H1 (cell line): ENCODE measurements around the gene PARD3. TPM values are rescaled to one million over a fixed set of nuclear protein-coding genes. Genes with fewer than 3 reads are reported as not detected.

ENCODE experiments used
- CTCF ChIA-PET: fragments of 300-600 bp; sonication (Branson Sonifier 250); formaldehyde crosslinking; loops from one replicate; lab custom pipeline; 2021; ENCODE audit not compliant: partially characterized antibody; lab: Charles Lee
- POLR2A ChIA-PET: fragments of 300-600 bp; sonication (Branson Sonifier 250); formaldehyde crosslinking; loops from one replicate; lab custom pipeline; 2021; ENCODE audit warnings: inconsistent platforms; ENCODE audit not compliant: partially characterized antibody; lab: Charles Lee
- DNase-seq, 2 experiments: peaks; one replicate each; pipeline versions ENCODE4 v3.0.0 to v3.0.0-alpha.2; 2010 to 2022; ENCODE audit warnings: low spot score in 2 of 2, low read depth in 1 of 2, mixed read lengths in 1 of 2
- FAIRE-seq: peaks from 2 replicates; lab custom pipeline; 2011; peaks lifted over from hg19 to GRCh38; lab: Jason Lieb, UNC
- H2AFZ ChIP-seq: 2 replicates; pipeline ENCODE4 v1.8.1; 2012; ENCODE audit warnings: low read length, inconsistent platforms
- H2AK5ac ChIP-seq: 2 replicates; pipeline ENCODE4 v1.6.1; 2013; ENCODE audit warnings: low read depth, low read length
- H2BK120ac ChIP-seq: replicated peaks from 2 replicates; pipeline ENCODE3; 2013; ENCODE audit warnings: low read depth, low read length, inconsistent platforms
- H2BK12ac ChIP-seq: 2 replicates; pipeline ENCODE4 v1.6.1; 2013; ENCODE audit warnings: low read depth, low read length
- H2BK15ac ChIP-seq: 2 replicates; pipeline ENCODE4 v1.6.1; 2013; ENCODE audit warnings: low read length
- H2BK20ac ChIP-seq: 2 replicates; pipeline ENCODE4 v1.6.1; 2013; ENCODE audit warnings: low read length
- H2BK5ac ChIP-seq: 2 replicates; pipeline ENCODE4 v1.6.1; 2013; ENCODE audit warnings: low read depth, low read length
- H3K14ac ChIP-seq: 2 replicates; pipeline ENCODE4 v1.6.1; 2013; ENCODE audit warnings: inconsistent platforms; ENCODE audit not compliant: insufficient read length
- H3K18ac ChIP-seq: 2 replicates; pipeline ENCODE4 v1.6.1; 2013; ENCODE audit warnings: low read length; ENCODE audit errors: extremely low read depth
- H3K23ac ChIP-seq: 2 replicates; pipeline ENCODE4 v1.6.1; 2013; ENCODE audit warnings: inconsistent platforms; ENCODE audit not compliant: insufficient read length
- H3K23me2 ChIP-seq: 2 replicates; pipeline ENCODE4 v1.6.1; 2013; ENCODE audit warnings: low read depth, low read length
- H3K27ac ChIP-seq: 2 replicates; pipeline ENCODE4 v1.6.1; 2011; ENCODE audit warnings: low read depth, low read length, inconsistent platforms
- H3K27me3 ChIP-seq, 4 experiments: replicated peaks in 1 of 4; 1 replicate in 1 of 4; 2 replicates in 3 of 4; pipeline versions ENCODE4 v1.6.1 to v1.8.1; 2011 to 2013; ENCODE audit warnings: low read length in 3 of 4, mild to moderate bottlenecking in 3 of 4, inconsistent platforms in 2 of 4, mixed read lengths in 2 of 4, moderate library complexity in 1 of 4; ENCODE audit not compliant: control insufficient read depth in 3 of 4, insufficient read depth in 3 of 4; ENCODE audit errors: extremely low read depth in 1 of 4
- H3K36me3 ChIP-seq, 4 experiments: 2 replicates each; pipeline versions ENCODE4 v1.6.1 to v1.8.1; 2011 to 2013; ENCODE audit warnings: mild to moderate bottlenecking in 4 of 4, low read length in 3 of 4, moderate library complexity in 2 of 4, control low read depth in 1 of 4, inconsistent platforms in 1 of 4; ENCODE audit not compliant: insufficient read depth in 4 of 4, control insufficient read depth in 2 of 4
- H3K4ac ChIP-seq: replicated peaks from 2 replicates; pipeline ENCODE3; 2013; ENCODE audit warnings: low read length, low read depth, mixed read lengths, inconsistent platforms; ENCODE audit not compliant: insufficient read length
- H3K4me1 ChIP-seq, 4 experiments: replicated peaks in 1 of 4; 1 replicate in 1 of 4; 2 replicates in 3 of 4; pipeline versions ENCODE4 v1.6.1 to v1.8.1; 2011 to 2013; ENCODE audit warnings: low read length in 3 of 4, inconsistent platforms in 2 of 4, mixed read lengths in 1 of 4; ENCODE audit not compliant: insufficient read depth in 4 of 4, control insufficient read depth in 3 of 4
- H3K4me2 ChIP-seq, 2 experiments: 2 replicates each; pipeline versions ENCODE4 v1.6.1 to v1.8.1; 2011 to 2013; ENCODE audit warnings: low read depth in 2 of 2, low read length in 2 of 2, control low read depth in 1 of 2, inconsistent platforms in 1 of 2, mild to moderate bottlenecking in 1 of 2; ENCODE audit not compliant: insufficient read depth in 1 of 2
- H3K4me3 ChIP-seq, 4 experiments: fragments of 200-600, 300-600 bp in 1 of 4; sonication (generic), shearing (Covaris generic), sonication (Bioruptor Twin) in 1 of 4; 2 replicates each; pipeline versions ENCODE4 v1.5.1 to v1.8.1; 2011 to 2016; ENCODE audit warnings: low read length in 4 of 4, low read depth in 3 of 4, control low read depth in 2 of 4, inconsistent platforms in 2 of 4, mild to moderate bottlenecking in 2 of 4, mixed read lengths in 1 of 4, moderate library complexity in 1 of 4; ENCODE audit not compliant: insufficient read depth in 2 of 4; ENCODE audit errors: extremely low read depth in 1 of 4
- H3K56ac ChIP-seq: replicated peaks from 2 replicates; pipeline ENCODE3; 2013; ENCODE audit warnings: low read depth, mild to moderate bottlenecking, mixed read lengths, low read length, inconsistent platforms; ENCODE audit not compliant: insufficient read length
- H3K79me1 ChIP-seq: 2 replicates; pipeline ENCODE4 v1.6.1; 2013; ENCODE audit warnings: low read depth, low read length, control low read depth
- H3K79me2 ChIP-seq, 2 experiments: 2 replicates each; pipeline versions ENCODE4 v1.6.1 to v1.8.1; 2012 to 2013; ENCODE audit warnings: low read length in 2 of 2, mild to moderate bottlenecking in 2 of 2, inconsistent platforms in 1 of 2; ENCODE audit not compliant: insufficient read depth in 2 of 2, control insufficient read depth in 1 of 2
- H3K9ac ChIP-seq, 4 experiments: replicated peaks in 1 of 4; 1 replicate in 1 of 4; 2 replicates in 3 of 4; pipeline versions ENCODE4 v1.6.1 to v1.8.1; 2011 to 2013; ENCODE audit warnings: low read depth in 3 of 4, low read length in 3 of 4, control low read depth in 2 of 4, mild to moderate bottlenecking in 2 of 4, moderate library complexity in 2 of 4, inconsistent platforms in 1 of 4; ENCODE audit errors: extremely low read depth in 1 of 4
- H3K9me3 ChIP-seq, 2 experiments: 2 replicates each; pipeline versions ENCODE4 v1.6.1 to v1.8.1; 2012 to 2013; ENCODE audit warnings: mild to moderate bottlenecking in 2 of 2, moderate library complexity in 2 of 2, control low read depth in 1 of 2, inconsistent platforms in 1 of 2, low read depth in 1 of 2, low read length in 1 of 2, mixed read lengths in 1 of 2; ENCODE audit not compliant: insufficient read depth in 2 of 2
- H4K20me1 ChIP-seq, 2 experiments: replicated peaks in 1 of 2; 2 replicates each; pipeline versions ENCODE3 to v1.8.1; 2011 to 2013; ENCODE audit warnings: inconsistent platforms in 2 of 2, low read length in 2 of 2, mild to moderate bottlenecking in 1 of 2; ENCODE audit not compliant: insufficient read depth in 2 of 2, control insufficient read depth in 1 of 2
- H4K5ac ChIP-seq: 2 replicates; pipeline ENCODE4 v1.6.1; 2013; ENCODE audit warnings: low read length, low read depth, mixed read lengths, inconsistent platforms; ENCODE audit not compliant: insufficient read length
- H4K8ac ChIP-seq: 2 replicates; pipeline ENCODE4 v1.8.0; 2013; ENCODE audit warnings: mild to moderate bottlenecking, moderate library complexity, low read length, inconsistent platforms; ENCODE audit not compliant: insufficient read depth; ENCODE audit errors: extremely low read depth
- H4K91ac ChIP-seq: replicated peaks from 2 replicates; pipeline ENCODE3; 2013; ENCODE audit warnings: low read length, mixed read lengths, inconsistent platforms; ENCODE audit not compliant: insufficient read length
- ATF2 ChIP-seq: IDR thresholded peaks from 2 replicates; pipeline ENCODE4 v1.6.1; 2012; ENCODE audit warnings: low read length, inconsistent platforms
- BCL11A ChIP-seq, 2 experiments: IDR thresholded peaks; one replicate each; pipeline ENCODE4 v1.6.1; 2011; ENCODE audit warnings: low read depth in 2 of 2, low read length in 2 of 2, mild to moderate bottlenecking in 2 of 2
- CHD1 ChIP-seq: IDR thresholded peaks from 2 replicates; pipeline ENCODE4 v1.6.1; 2012; ENCODE audit warnings: low read depth, low read length, improper control_type of control experiment
- JUN ChIP-seq: IDR thresholded peaks from 2 replicates; pipeline ENCODE4 v1.6.1; 2011; ENCODE audit warnings: low read depth, mild to moderate bottlenecking, improper control_type of control experiment, low read length
- NRF1 ChIP-seq: IDR thresholded peaks from 2 replicates; pipeline ENCODE4 v1.6.1; 2011; ENCODE audit warnings: mild to moderate bottlenecking, low read depth, low read length, improper control_type of control experiment
- PHF8 ChIP-seq: fragments of 200-600 bp; sonication (generic); conservative IDR thresholded peaks from 2 replicates; pipeline ENCODE4 v1.7.1; 2012; ENCODE audit warnings: low read depth, mild to moderate bottlenecking, inconsistent platforms, low read length, moderate library complexity
- SAP30 ChIP-seq: fragments of 300-600 bp; sonication (generic); IDR thresholded peaks from 2 replicates; pipeline ENCODE4 v1.7.1; 2012; ENCODE audit warnings: low read length, moderate library complexity, mild to moderate bottlenecking, inconsistent platforms; ENCODE audit not compliant: insufficient read depth, insufficient replicate concordance
- SIN3A ChIP-seq, 2 experiments: IDR thresholded peaks in 1 of 2; conservative IDR thresholded peaks in 1 of 2; 2 replicates each; pipeline ENCODE4 v1.6.1; 2011 to 2012; ENCODE audit warnings: low read length in 2 of 2, improper control_type of control experiment in 1 of 2, low read depth in 1 of 2, mild to moderate bottlenecking in 1 of 2
- TCF12 ChIP-seq: IDR thresholded peaks from 2 replicates; pipeline ENCODE4 v1.6.1; 2011; ENCODE audit warnings: low read depth, mild to moderate bottlenecking, low read length
- WGBS, 2 experiments: shearing (Covaris generic) in 1 of 2; methylation state at CpG; one replicate each; pipeline versions ENCODE4 v1.1.6 to v1.1.7; 2013 to 2015; ENCODE audit warnings: low lambda C conversion rate in 2 of 2, mixed read lengths in 2 of 2, inconsistent platforms in 1 of 2, low coverage in 1 of 2, missing lambda C conversion rate in 1 of 2; ENCODE audit not compliant: insufficient replicate concordance in 2 of 2, insufficient coverage in 1 of 2, insufficient read length in 1 of 2; ENCODE audit errors: extremely low coverage in 1 of 2, missing lambda C conversion rate in 1 of 2; 5-methylcytosine and 5-hydroxymethylcytosine counted together
- polyA plus RNA-seq, 7 experiments: library from polyadenylated mRNA; depleted of rRNA in 3 of 7; stranded (reverse) in 5 of 7; unstranded in 2 of 7; fragments of >200 nt in 5 of 7; fragments of 200-250 nt in 2 of 7; gene quantifications; 1 replicate in 5 of 7; 2 replicates in 1 of 7; 4 replicates in 1 of 7; pipeline versions ENCODE4 v1.2.1 to v1.2.3, GENCODE V29; 2011 to 2013; ENCODE audit warnings: missing spikeins in 2 of 7, mixed read lengths in 2 of 7
- total RNA-seq: library from RNA; stranded (reverse); fragmentation: NEBNext Ultra II Directional; extraction: Animal tissue kit (Norgen Biotek cat#: 25700); gene quantifications from 2 replicates; pipeline ENCODE4 v1.2.1, GENCODE V29; 2021
- TF ChIP-seq, protein P1 (sequence below): IDR thresholded peaks from 2 replicates; pipeline ENCODE4 v1.6.1; 2012; ENCODE audit warnings: inconsistent platforms
- TF ChIP-seq, protein P2 (sequence below): IDR thresholded peaks from 2 replicates; pipeline ENCODE4 v1.6.1; 2011; ENCODE audit warnings: low read depth, mild to moderate bottlenecking, low read length; ENCODE audit not compliant: insufficient read depth

PARD3 gene
- total and polyA plus RNA-seq, 2 of the 8 experiments (the other 6 are each of a cell fraction or from before 2014, with no cell fraction given) = 19.7 to 49.1 TPM

- Histone ChIP-seq H3K4me3 (no peak overlapping the region), H3K23ac (no peak overlapping the region), H3K56ac (no peak overlapping the region), H3K27me3 (no peaks in the 10 kb centered on the region), H2AFZ (no peak overlapping the region), H3K79me2 (no peaks in the 10 kb centered on the region), H3K4me2 (no peak overlapping the region), H3K4me1 (no peaks in the 10 kb centered on the region; a peak in 3 of 7 replicates), H3K18ac (no peak overlapping the region), H3K4ac (no peak overlapping the region), H2BK20ac (no peak overlapping the region), H3K14ac (no peak overlapping the region), H2BK12ac (no peak overlapping the region), H4K20me1 (no peaks in the 10 kb centered on the region), H3K23me2 (no peaks in the 10 kb centered on the region), H4K5ac (no peak overlapping the region), H2AK5ac (no peak overlapping the region), H3K9me3 (no peaks in the 10 kb centered on the region), H4K91ac (no peak overlapping the region), H2BK120ac (no peak overlapping the region), H3K79me1 (no peaks in the 10 kb centered on the region), H2BK5ac (no peak overlapping the region), H2BK15ac (no peak overlapping the region), H4K8ac (no peak overlapping the region), H3K36me3 (no peaks in the 10 kb centered on the region), H3K27ac (0 out of 2 replicates have a peak overlapping the region, but pooled peaks have one; percentile 3), H3K9ac (no peak overlapping the region)
- FAIRE-seq = no peak
- POLR2A ChIA-PET = no interaction called here
- 88% methylated on average over 7 of the region's 7 CpGs; no CpG with 5 or more reads in 1 of the 2 experiments for WGBS, 2 experiments
- no peak for DNase-seq
- CTCF ChIA-PET = no interaction called here
- TF ChIP-seq SAP30 = no peak
- TF ChIP-seq PHF8 = no peak
- TF ChIP-seq, protein P1, sequence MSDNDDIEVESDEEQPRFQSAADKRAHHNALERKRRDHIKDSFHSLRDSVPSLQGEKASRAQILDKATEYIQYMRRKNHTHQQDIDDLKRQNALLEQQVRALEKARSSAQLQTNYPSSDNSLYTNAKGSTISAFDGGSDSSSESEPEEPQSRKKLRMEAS = no peak
- no peak for TF ChIP-seq NRF1
- no peak for TF ChIP-seq CHD1
- no peak for TF ChIP-seq ATF2
- TF ChIP-seq, protein P2, sequence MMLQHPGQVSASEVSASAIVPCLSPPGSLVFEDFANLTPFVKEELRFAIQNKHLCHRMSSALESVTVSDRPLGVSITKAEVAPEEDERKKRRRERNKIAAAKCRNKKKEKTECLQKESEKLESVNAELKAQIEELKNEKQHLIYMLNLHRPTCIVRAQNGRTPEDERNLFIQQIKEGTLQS = no peak
- TF ChIP-seq BCL11A (IDR thresholded peaks at IDR 0.05; ENCODE audit: low read depth in 2 of 2, low read length in 2 of 2) = no peak
- no peak for TF ChIP-seq TCF12
- no peak for TF ChIP-seq JUN
- TF ChIP-seq SIN3A (conservative IDR thresholded peaks at IDR 0.05 in 1 of 2, IDR thresholded peaks at IDR 0.05 in 1 of 2; ENCODE audit: low read depth in 1 of 2, low read length in 2 of 2) = no peak
Observed at GRCh38 chr10:34137201-34137600, 677.9 kb downstream of the PARD3 start.
